Cardiac muscle cell (in vitro differentiated cells and primary cell): ENCODE results near the gene SRGN. TPM values are rescaled to one million over a fixed set of nuclear protein-coding genes. Genes with fewer than 3 reads are reported as not detected.

Source experiments
- DNase-seq, 2 donors: peaks; one replicate each; pipeline versions ENCODE4 v3.0.0 to v3.0.0-alpha.2; 2010 to 2017; ENCODE audit warnings: low read depth in 1 of 2, low spot score in 1 of 2
- H3K27ac ChIP-seq: fragments of 200-600 bp; sonication (generic); 2 replicates; pipeline ENCODE4 v1.5.1; 2016
- H3K27me3 ChIP-seq: fragments of 200-600 bp; sonication (generic); 2 replicates; pipeline ENCODE4 v1.6.0; 2016; ENCODE audit warnings: control low read depth
- H3K36me3 ChIP-seq: fragments of 200-600 bp; sonication (generic); 2 replicates; pipeline ENCODE4 v1.5.1; 2016; ENCODE audit warnings: control low read depth
- H3K4me1 ChIP-seq: fragments of 200-600 bp; sonication (generic); 2 replicates; pipeline ENCODE4 v1.8.1; 2017; ENCODE audit warnings: low read depth, mild to moderate bottlenecking, mixed run types
- H3K4me3 ChIP-seq: fragments of 200-600 bp; sonication (generic); 2 replicates; pipeline ENCODE4 v1.5.1; 2016; ENCODE audit warnings: mild to moderate bottlenecking
- H3K9me3 ChIP-seq: fragments of 200-600 bp; sonication (generic); 2 replicates; pipeline ENCODE4 v1.5.1; 2017; ENCODE audit warnings: low read depth, mild to moderate bottlenecking, control low read depth
- polyA plus RNA-seq: library from polyadenylated mRNA; unstranded; fragments of >200 nt; fragmentation: Nextera tagmentation; extraction: Ambion mirVana; gene quantifications from 2 replicates; pipeline ENCODE4 v1.2.1, GENCODE V29; 2016
- total RNA-seq: library from RNA; depleted of rRNA; stranded (reverse); fragments of >200 nt; gene quantifications from 2 replicates; pipeline ENCODE4 v1.2.3, GENCODE V29; 2016
- TF ChIP-seq, protein P1 (sequence below): IDR thresholded peaks from 2 replicates; pipeline ENCODE4 v1.5.1; 2012; ENCODE audit warnings: low read depth, mild to moderate bottlenecking, low read length

Gene SRGN
- total and polyA plus RNA-seq, 2 experiments from 2014 or later: not detected

DNA sequence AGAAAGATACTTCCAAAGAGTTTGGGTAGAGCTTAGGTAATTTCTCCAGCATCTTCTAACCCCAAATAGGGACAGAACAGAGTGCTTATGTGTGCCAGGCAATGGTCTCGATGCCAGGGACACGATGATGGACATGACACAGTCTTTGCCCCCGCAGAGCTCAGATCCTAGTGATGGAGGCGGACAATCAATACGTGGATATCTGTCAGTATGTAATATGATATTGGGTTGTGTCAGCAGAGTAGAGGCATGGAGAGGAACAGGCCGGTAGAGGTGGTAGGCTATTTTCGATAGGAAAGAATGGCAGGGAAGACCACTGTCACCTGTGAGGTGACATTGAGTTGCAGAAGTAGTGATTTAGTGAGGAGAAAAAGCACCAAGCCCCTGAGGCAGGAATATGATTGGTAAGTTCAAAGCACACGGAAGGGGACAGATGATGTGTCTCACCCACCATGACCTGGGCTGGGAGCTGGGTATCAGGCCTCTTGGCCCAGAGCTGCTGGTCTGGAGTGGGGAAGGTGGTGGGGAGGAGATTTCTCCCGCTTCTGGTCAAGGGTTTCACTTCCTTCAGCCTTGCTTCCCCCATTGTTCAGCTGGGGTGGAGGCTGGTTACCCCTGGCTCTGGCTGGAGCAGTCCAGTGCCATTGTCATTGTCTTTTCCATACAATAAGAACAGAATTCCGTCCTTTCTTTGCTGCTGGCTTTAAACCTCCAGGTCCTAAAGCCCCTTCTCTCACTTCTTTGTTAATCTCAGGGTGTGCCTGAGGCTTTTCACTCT, 36.0 kb upstream of the SRGN start:
- no peak for DNase-seq
- Histone ChIP-seq H3K9me3 (no peaks in the 10 kb centered on the region), H3K4me1 (no peaks in the 10 kb centered on the region), H3K27ac (no peak overlapping the region), H3K4me3 (no peak overlapping the region), H3K27me3 (no peaks in the 10 kb centered on the region), H3K36me3 (no peaks in the 10 kb centered on the region)
- TF ChIP-seq, protein P1, sequence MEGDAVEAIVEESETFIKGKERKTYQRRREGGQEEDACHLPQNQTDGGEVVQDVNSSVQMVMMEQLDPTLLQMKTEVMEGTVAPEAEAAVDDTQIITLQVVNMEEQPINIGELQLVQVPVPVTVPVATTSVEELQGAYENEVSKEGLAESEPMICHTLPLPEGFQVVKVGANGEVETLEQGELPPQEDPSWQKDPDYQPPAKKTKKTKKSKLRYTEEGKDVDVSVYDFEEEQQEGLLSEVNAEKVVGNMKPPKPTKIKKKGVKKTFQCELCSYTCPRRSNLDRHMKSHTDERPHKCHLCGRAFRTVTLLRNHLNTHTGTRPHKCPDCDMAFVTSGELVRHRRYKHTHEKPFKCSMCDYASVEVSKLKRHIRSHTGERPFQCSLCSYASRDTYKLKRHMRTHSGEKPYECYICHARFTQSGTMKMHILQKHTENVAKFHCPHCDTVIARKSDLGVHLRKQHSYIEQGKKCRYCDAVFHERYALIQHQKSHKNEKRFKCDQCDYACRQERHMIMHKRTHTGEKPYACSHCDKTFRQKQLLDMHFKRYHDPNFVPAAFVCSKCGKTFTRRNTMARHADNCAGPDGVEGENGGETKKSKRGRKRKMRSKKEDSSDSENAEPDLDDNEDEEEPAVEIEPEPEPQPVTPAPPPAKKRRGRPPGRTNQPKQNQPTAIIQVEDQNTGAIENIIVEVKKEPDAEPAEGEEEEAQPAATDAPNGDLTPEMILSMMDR: no peak

DNA sequence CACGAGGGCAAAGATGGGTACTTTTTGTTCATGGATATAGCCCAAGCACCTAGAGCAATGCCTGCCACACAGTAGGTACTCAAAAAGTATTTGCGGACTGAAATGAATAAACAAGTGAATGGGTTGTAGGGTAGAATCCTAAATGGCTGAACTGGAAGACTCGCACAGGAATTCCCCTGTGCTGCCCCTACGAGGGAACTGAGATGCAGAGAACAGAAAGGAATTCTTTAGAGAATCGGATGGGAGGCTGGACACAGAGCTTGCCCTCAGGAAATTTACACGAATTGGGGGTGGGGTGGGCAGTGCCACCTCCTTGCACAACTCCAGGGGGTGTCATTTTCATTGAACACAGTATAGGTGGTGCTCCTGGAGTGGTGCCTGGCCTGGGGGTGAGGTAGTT, 35.2 kb upstream of the SRGN start:
- Histone ChIP-seq H3K27me3 (no peaks in the 10 kb centered on the region), H3K27ac (no peak overlapping the region), H3K4me1 (no peaks in the 10 kb centered on the region), H3K4me3 (no peak overlapping the region), H3K36me3 (no peaks in the 10 kb centered on the region), H3K9me3 (no peaks in the 10 kb centered on the region)
- DNase-seq: no peak
- TF ChIP-seq, protein P1: no peak

DNA sequence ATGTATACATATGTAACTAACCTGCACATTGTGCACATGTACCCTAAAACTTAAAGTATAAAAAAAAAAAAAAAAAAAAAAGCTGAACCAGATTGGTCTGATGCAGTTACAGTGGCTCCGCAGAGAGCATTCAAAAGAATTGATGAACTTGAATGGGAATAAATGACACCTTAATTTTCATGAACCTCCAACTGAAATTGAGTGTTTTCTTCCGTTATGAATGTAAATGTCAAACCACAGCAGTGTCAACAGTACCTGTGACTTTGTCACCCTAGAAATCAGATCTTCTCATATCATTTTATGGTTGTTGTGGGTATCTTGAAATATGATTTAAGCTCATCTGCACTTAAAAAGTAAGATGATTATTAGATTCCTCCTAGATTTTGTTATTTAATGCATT, 32.7 kb upstream of the SRGN start:
- H3K4me3 ChIP-seq: no peak overlapping the region
- no peaks in the 10 kb centered on the region for H3K27me3 ChIP-seq
- no peaks in the 10 kb centered on the region for H3K36me3 ChIP-seq
- no peak for DNase-seq
- TF ChIP-seq, protein P1: no peak
- H3K4me1 ChIP-seq: no peaks in the 10 kb centered on the region
- H3K27ac ChIP-seq: no peak overlapping the region
- H3K9me3 ChIP-seq: no peaks in the 10 kb centered on the region

DNA sequence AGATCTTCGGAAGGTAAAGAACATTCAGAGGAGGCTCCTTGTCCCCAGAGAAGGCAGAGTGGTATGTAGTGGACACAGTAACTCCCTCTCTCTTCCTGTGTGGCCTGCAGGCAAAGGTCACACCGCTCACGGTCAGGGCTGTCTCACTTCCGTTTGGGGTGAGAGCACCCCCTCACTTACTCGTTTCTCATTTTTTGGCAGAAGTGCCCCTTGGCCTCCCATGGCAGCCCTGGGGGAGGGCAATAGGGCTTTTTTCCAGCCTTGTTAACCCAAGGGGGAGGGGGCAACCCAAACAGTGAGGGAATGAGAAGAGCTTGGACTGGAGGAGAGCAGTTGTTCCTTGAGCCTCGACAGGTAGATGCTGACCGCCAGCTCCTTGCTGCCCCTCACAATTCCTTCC, 31.8 kb upstream of the SRGN start:
- H3K36me3 ChIP-seq: no peaks in the 10 kb centered on the region
- no peak for DNase-seq
- no peaks in the 10 kb centered on the region for H3K4me1 ChIP-seq
- TF ChIP-seq, protein P1: no peak
- no peaks in the 10 kb centered on the region for H3K9me3 ChIP-seq
- H3K27me3 ChIP-seq: no peaks in the 10 kb centered on the region
- H3K27ac ChIP-seq: no peak overlapping the region
- H3K4me3 ChIP-seq: no peak overlapping the region

DNA sequence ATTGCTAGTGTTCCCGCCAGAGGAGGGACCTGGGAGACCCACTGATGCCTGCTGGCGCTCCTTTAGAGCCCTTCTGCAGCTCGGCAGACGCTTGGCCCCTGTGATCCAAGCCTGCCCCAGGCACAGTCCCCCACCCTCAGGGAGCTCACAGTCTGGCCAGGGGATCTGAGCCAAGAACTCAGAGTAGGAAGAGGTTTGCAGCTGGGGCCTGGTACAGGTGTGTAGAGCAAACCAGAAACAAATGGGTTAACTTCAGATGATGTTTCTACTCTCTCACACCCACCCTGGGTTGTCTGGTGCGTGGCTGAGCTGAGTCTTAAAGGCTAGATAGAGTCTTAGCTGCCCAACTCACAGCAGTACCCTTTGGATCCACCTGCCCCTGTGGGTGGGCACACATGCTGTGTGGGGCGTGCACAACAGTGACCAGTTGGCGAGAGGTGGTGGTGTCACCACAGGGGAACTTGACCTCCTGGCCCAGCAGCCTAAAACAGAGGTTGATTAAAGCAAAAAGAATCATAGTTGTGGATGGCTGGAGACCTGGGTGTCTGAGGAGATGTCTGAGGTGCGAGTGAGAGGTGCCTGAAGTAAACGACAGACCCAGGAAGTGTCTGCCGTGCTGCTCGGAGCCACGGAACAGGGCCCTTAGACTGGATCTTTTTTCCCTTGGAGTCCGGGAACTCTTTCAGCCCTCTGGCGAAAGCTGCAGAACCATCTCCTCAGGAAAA, 31.2 kb upstream of the SRGN start:
- H3K9me3 ChIP-seq: no peaks in the 10 kb centered on the region
- H3K27me3 ChIP-seq: no peaks in the 10 kb centered on the region
- no peak for DNase-seq
- no peak overlapping the region for H3K27ac ChIP-seq
- no peaks in the 10 kb centered on the region for H3K4me1 ChIP-seq
- H3K36me3 ChIP-seq: no peaks in the 10 kb centered on the region
- no peak overlapping the region for H3K4me3 ChIP-seq
- TF ChIP-seq, protein P1: no peak
